PC-9 (cell line): ENCODE measurements around the gene SYT8.

Experiments
- EZH2 ChIP-seq: fragments of 200-600 bp; sonication (generic); IDR thresholded peaks from 2 replicates; pipeline ENCODE4 v1.8.0; 2017; ENCODE audit warnings: antibody characterized with exemption, low read depth
- TF ChIP-seq, protein P1 (sequence below): fragments of 200-600 bp; sonication (generic); conservative IDR thresholded peaks from 2 replicates; pipeline ENCODE4 v1.6.1; 2017; ENCODE audit warnings: mixed run types, antibody characterized with exemption, mild to moderate bottlenecking, moderate library complexity

DNA sequence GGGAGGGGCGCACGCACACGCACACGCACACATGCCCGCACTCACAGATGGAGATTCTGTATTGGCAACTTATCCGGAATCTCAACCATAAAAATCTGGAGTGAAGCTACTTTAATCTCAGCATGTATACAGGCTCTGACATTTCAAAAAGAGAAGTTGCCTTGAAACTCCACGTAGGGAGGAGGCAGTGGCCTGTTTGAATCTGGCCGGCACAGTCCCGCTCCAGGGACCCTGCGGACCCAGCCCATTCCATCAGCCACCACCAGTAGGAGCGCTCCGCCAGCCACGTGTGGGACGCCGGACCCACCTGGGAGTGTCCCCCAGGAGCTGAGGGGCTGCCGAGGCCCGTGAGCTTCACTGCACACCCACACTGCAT is 1.9 kb upstream of the SYT8 start:
- TF ChIP-seq, protein P1, sequence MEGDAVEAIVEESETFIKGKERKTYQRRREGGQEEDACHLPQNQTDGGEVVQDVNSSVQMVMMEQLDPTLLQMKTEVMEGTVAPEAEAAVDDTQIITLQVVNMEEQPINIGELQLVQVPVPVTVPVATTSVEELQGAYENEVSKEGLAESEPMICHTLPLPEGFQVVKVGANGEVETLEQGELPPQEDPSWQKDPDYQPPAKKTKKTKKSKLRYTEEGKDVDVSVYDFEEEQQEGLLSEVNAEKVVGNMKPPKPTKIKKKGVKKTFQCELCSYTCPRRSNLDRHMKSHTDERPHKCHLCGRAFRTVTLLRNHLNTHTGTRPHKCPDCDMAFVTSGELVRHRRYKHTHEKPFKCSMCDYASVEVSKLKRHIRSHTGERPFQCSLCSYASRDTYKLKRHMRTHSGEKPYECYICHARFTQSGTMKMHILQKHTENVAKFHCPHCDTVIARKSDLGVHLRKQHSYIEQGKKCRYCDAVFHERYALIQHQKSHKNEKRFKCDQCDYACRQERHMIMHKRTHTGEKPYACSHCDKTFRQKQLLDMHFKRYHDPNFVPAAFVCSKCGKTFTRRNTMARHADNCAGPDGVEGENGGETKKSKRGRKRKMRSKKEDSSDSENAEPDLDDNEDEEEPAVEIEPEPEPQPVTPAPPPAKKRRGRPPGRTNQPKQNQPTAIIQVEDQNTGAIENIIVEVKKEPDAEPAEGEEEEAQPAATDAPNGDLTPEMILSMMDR = no peak
- no peak for TF ChIP-seq EZH2
